Retinal pigment epithelial cell (primary cell): ENCODE measurements around the gene SLC12A6.
A peak's percentile ranks its signal among the peaks of the same experiment; 100 is the strongest.

Experiments used
- DNase-seq: peaks from one replicate; pipeline ENCODE4 v3.0.0-alpha.2; 2010; ENCODE audit warnings: low read depth
- H3K4me3 ChIP-seq: 2 replicates; pipeline ENCODE4 v1.5.1; 2011; ENCODE audit warnings: mild to moderate bottlenecking, low read length, control low read depth, moderate library complexity
- TF ChIP-seq, protein P1 (sequence below): conservative IDR thresholded peaks from 2 replicates; pipeline ENCODE4 v1.5.1; 2011; ENCODE audit warnings: low read depth, low read length, control low read depth, inconsistent platforms

The SLC12A6 gene

DNA sequence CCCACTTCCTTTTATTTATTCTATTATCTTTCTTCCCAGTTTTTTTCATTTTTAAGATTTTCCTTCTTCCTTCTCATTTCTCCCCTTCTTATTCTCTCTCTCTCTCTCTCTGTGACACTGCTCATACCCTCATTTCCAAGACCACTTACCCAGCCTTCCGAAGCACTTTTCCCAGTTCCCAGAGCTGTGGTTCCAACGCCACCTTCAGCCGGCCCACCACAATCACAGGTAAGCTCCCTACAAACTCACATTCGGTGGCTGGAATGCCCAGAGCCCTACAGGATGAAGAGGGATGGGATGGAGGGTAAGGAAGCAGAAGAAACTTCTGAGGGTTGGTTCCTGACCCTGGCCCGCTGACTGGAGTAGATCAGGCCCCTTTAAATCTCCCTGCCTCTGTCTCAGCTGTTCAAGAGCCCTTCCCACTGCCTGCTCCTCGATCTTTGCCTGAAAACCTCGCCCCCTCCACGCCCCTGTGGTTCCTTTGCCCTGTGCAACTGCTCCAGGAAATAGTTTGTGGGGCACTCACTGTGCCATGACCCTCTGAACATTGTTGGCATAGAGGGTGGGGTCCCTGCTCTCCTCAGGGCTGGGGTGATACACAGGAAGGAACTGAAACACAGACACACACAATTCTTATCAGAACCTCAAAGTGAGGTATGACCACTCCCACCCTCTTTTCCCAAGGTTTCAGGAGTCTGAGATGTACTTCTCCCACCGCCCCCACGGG, 24.6 kb upstream of the SLC12A6 start:
- no peak overlapping the region for H3K4me3 ChIP-seq
- TF ChIP-seq, protein P1, sequence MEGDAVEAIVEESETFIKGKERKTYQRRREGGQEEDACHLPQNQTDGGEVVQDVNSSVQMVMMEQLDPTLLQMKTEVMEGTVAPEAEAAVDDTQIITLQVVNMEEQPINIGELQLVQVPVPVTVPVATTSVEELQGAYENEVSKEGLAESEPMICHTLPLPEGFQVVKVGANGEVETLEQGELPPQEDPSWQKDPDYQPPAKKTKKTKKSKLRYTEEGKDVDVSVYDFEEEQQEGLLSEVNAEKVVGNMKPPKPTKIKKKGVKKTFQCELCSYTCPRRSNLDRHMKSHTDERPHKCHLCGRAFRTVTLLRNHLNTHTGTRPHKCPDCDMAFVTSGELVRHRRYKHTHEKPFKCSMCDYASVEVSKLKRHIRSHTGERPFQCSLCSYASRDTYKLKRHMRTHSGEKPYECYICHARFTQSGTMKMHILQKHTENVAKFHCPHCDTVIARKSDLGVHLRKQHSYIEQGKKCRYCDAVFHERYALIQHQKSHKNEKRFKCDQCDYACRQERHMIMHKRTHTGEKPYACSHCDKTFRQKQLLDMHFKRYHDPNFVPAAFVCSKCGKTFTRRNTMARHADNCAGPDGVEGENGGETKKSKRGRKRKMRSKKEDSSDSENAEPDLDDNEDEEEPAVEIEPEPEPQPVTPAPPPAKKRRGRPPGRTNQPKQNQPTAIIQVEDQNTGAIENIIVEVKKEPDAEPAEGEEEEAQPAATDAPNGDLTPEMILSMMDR = no peak
- DNase-seq = no peak

DNA sequence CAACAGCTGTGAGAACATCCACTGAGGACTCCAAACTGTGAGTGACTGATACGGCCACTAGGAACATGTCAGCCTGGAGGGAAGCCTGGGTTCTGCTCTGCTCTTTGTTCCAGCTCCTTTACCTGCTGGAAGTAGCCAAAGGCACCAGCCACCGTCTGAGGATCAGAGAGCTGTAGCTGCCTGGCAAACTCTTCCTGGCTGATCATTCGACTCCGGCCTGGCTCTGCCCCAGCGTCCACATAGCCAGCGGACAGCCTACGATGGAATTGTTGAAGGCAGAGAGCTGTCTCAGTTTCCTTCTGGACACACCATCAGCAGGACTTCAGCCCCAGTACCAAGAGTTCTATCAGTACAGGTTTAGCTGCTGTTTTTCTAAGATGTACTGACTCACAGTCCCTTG, 23.7 kb upstream of the SLC12A6 start:
- no peak overlapping the region for H3K4me3 ChIP-seq
- DNase-seq = no peak
- TF ChIP-seq, protein P1 = no peak

DNA sequence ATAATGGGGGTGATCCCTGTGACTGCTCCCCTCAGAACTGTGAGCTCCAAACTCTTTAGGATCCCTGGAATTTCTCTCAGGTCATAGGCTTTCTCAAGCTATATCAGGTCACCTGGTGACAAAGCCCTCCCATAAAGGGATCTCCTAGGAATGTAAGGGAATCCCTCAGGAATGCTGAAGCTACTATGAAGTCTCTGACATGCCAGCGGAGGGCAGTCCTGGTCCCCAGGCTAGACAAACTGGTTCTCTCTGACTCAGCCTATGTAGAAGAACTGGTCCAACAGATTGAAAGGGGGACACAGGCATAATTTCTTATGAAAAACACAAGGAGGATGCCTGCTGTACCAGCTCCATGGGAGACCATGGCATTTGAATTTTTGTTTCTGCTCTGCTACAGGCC, 22.7 kb upstream of the SLC12A6 start:
- H3K4me3 ChIP-seq = no peak overlapping the region
- TF ChIP-seq, protein P1 = no peak
- no peak for DNase-seq

DNA sequence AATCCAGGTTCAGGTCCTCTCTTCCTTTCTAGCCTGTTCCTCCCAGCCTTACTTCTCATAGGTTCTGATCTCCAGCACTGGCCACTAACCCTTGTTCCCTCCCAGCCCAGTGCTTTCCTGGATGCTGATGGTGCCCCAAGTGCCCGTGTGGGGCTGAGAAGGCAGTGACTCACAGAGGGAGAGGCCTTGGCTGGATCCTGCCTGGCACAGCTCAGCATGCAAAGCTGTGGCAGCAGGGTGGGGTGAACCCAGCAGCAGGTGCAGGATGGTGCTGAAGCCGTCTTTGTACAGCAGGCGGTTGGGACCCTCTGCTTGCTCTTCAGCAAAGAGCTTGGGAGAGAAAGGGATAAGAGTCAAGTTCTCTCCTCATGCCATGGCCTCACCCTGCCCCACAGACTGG, 21.8 kb upstream of the SLC12A6 start:
- no peak for DNase-seq
- TF ChIP-seq, protein P1 = no peak
- no peak overlapping the region for H3K4me3 ChIP-seq

DNA sequence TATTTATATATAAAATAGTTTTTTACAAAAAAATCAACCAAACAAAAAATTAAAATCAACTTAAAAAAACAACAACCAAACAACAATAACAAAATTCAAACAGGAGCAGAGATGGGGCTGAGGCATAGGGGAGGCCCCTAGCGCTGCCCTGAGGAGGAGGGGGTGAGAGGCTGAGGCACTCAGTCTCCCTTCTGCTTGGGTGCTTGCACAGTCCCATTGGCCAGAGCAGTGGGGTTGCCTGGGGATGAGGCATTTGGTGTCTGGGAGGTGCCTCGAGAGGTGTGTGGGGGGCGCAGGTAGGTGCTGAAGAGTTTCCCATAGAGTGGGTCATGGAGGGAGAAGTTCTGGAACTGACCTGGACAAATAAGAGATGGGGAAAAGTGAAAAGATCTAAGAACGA, 21.4 kb upstream of the SLC12A6 start:
- no peak for DNase-seq
- no peak overlapping the region for H3K4me3 ChIP-seq
- TF ChIP-seq, protein P1 = no peak

DNA sequence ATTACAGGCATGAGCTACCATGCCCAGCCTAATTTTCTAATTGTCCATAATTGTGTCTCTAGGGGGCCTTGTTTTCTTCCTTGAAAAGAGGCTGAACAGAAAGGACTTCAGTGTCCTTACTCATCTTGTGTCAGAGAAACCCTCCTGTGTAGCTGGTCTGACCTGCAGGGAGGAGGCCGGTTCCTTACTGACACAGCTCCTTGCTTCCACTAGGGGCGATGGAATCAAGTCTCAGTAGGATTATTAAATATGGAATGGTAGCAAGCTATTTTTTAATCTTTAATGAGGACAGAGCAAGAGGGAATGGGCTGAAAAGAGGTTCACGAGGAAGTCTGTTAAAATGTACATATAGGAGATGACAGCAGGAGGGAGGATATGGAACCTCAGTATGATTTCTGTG, 20.8 kb upstream of the SLC12A6 start:
- no peak for DNase-seq
- no peak overlapping the region for H3K4me3 ChIP-seq
- TF ChIP-seq, protein P1 = peak; percentile 48

DNA sequence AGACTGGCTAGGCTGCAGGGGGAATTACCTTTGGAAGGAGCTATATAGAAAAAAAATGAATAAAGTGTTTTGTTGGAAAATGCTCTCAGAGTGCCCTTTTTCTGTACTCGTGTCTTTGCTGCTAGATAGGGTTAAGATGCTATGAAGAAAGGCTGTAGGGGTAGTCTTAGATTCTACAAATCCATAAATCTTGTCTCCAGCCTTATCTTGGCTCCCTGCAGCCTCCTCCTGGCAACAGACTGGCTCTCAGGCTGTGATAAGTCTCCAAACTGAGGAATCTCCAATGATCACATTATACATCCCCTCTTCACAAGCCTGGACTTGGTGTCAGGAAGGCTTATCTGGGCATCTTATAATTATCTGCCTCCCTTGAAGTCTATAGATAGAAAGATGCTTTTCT, 20.1 kb upstream of the SLC12A6 start:
- no peak overlapping the region for H3K4me3 ChIP-seq
- TF ChIP-seq, protein P1 = no peak
- DNase-seq = no peak
